Fibroblast of lung (primary cell): ENCODE results near the gene NEDD4.

Experiments
- CTCF ChIP-seq, 2 donors: IDR thresholded peaks in 1 of 2; conservative IDR thresholded peaks in 1 of 2; 1 replicate in 1 of 2; 2 replicates in 1 of 2; pipeline ENCODE4 v1.5.1; 2011 to 2012; ENCODE audit warnings: low read length in 2 of 2, control low read depth in 1 of 2, inconsistent platforms in 1 of 2, low read depth in 1 of 2, mild to moderate bottlenecking in 1 of 2
- EZH2 ChIP-seq: IDR thresholded peaks from 2 replicates; pipeline ENCODE4 v1.5.1; 2012; ENCODE audit warnings: low read length, control low read depth, mild to moderate bottlenecking; ENCODE audit errors: missing control alignments

- no peak for TF ChIP-seq CTCF (conservative IDR thresholded peaks at IDR 0.05 in 1 of 2, IDR thresholded peaks at IDR 0.05 in 1 of 2; ENCODE audit: low read depth in 1 of 2, low read length in 2 of 2)
- no peak for TF ChIP-seq EZH2
Measured at GRCh38 chr15:55893852-55894251, 99.6 kb downstream of the NEDD4 start.
